ENCODE measurements around the gene GALNT17. TPM values are rescaled to one million over a fixed set of nuclear protein-coding genes. Genes with fewer than 3 reads are reported as not detected.

GALNT17 gene
- polyA plus RNA-seq, 1 donor from 2014 or later = 15.7 TPM

DNA sequence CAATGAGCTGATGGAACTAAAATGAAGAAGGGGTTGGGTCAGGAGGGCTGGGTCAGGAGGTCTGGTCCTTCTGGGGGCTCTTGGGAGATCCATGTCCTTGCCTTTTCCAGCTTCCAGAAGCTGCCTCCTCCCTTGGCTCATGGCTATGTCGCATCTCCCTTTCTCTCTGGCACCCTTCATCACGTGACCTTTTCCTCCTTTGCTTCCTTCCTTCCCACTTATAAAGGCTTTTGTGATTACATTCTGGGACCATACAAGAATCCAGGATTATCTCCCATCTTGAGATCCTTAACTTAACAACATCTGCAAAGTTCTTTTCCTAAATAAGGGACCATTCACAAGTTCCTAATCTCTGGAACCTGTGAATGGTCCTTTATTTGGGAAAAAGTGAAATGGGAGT lies 290.2 kb downstream of the GALNT17 start:
- H3K4me3 ChIP-seq (ENCODE audit: low read length) = no peak overlapping the region
- no peaks in the 10 kb centered on the region for H4K20me1 ChIP-seq (ENCODE audit: insufficient read depth)
- H3K27me3 ChIP-seq (ENCODE audit: insufficient read depth, low read depth, low read length) = no peaks in the 10 kb centered on the region
- TF ChIP-seq EZH2 (IDR thresholded peaks at IDR 0.05; ENCODE audit: borderline replicate concordance, insufficient read depth, low read length, poor library complexity, severe bottlenecking) (no peak), POLR2AphosphoS5 (IDR thresholded peaks at IDR 0.05) (no peak), MXI1 (conservative IDR thresholded peaks at IDR 0.05; ENCODE audit: poor library complexity, severe bottlenecking) (no peak), TAF1 (IDR thresholded peaks at IDR 0.05; ENCODE audit: low read depth) (no peak), EP300 (conservative IDR thresholded peaks at IDR 0.05; ENCODE audit: poor library complexity, severe bottlenecking) (no peak), RAD21 (conservative IDR thresholded peaks at IDR 0.05) (no peak), CTCF (IDR thresholded peaks at IDR 0.05; ENCODE audit: poor library complexity, severe bottlenecking) (no peak)
- no peak overlapping the region for H2AFZ ChIP-seq (ENCODE audit: low read depth, low read length)
- no peak overlapping the region for H3K4me2 ChIP-seq (ENCODE audit: low read length)
- no peaks in the 10 kb centered on the region for H3F3A ChIP-seq (ENCODE audit: insufficient read depth, low read length, poor library complexity, severe bottlenecking)
- no peaks in the 10 kb centered on the region for H3K36me3 ChIP-seq (ENCODE audit: insufficient read depth, low read length)
- no peaks in the 10 kb centered on the region for H3K9me2 ChIP-seq (ENCODE audit: insufficient read depth, low read length)
- no peaks in the 10 kb centered on the region for H3K9me3 ChIP-seq (ENCODE audit: low read length)
- H3K79me2 ChIP-seq (replicated peaks; ENCODE audit: insufficient read depth, low read length) = no peaks in the 10 kb centered on the region
- H3K9ac ChIP-seq (ENCODE audit: low read length) = no peak overlapping the region
- H3K27ac ChIP-seq (ENCODE audit: low read length) = no peak overlapping the region

- H3K4me2 ChIP-seq (ENCODE audit: low read length) = no peak overlapping the region
- H4K20me1 ChIP-seq (ENCODE audit: insufficient read depth) = no peaks in the 10 kb centered on the region
- H3K27ac ChIP-seq (ENCODE audit: low read length) = no peak overlapping the region
- no peaks in the 10 kb centered on the region for H3K9me3 ChIP-seq (ENCODE audit: low read length)
- TF ChIP-seq RAD21 (conservative IDR thresholded peaks at IDR 0.05) = no peak
- TF ChIP-seq CTCF (IDR thresholded peaks at IDR 0.05; ENCODE audit: poor library complexity, severe bottlenecking) = no peak
- no peak for TF ChIP-seq EP300 (conservative IDR thresholded peaks at IDR 0.05; ENCODE audit: poor library complexity, severe bottlenecking)
- TF ChIP-seq EZH2 (IDR thresholded peaks at IDR 0.05; ENCODE audit: borderline replicate concordance, insufficient read depth, low read length, poor library complexity, severe bottlenecking) = no peak
- TF ChIP-seq MXI1 (conservative IDR thresholded peaks at IDR 0.05; ENCODE audit: poor library complexity, severe bottlenecking) = no peak
- no peak for TF ChIP-seq TAF1 (IDR thresholded peaks at IDR 0.05; ENCODE audit: low read depth)
- no peak for TF ChIP-seq REST (IDR thresholded peaks at IDR 0.05; ENCODE audit: borderline replicate concordance)
- no peak for TF ChIP-seq POLR2AphosphoS5 (IDR thresholded peaks at IDR 0.05)
- no peak for TF ChIP-seq SMC3 (conservative IDR thresholded peaks at IDR 0.05; ENCODE audit: poor library complexity)
- H3K9me2 ChIP-seq (ENCODE audit: insufficient read depth, low read length) = no peaks in the 10 kb centered on the region
- H3K36me3 ChIP-seq (ENCODE audit: insufficient read depth, low read length) = no peaks in the 10 kb centered on the region
- no peak overlapping the region for H3K9ac ChIP-seq (ENCODE audit: low read length)
- no peaks in the 10 kb centered on the region for H3K79me2 ChIP-seq (replicated peaks; ENCODE audit: insufficient read depth, low read length)
- no peaks in the 10 kb centered on the region for H3F3A ChIP-seq (ENCODE audit: insufficient read depth, low read length, poor library complexity, severe bottlenecking)
- H2AFZ ChIP-seq (ENCODE audit: low read depth, low read length) = no peak overlapping the region
- no peaks in the 10 kb centered on the region for H3K27me3 ChIP-seq (ENCODE audit: insufficient read depth, low read depth, low read length)
- H3K4me3 ChIP-seq (ENCODE audit: low read length) = no peak overlapping the region
Measured at GRCh38 chr7:71424166-71425035, 292.5 kb downstream of the GALNT17 start.

Data from neural cell (in vitro differentiated cells).